WI38 (cell line): ENCODE results near the gene KCNH1.

Experiments used
- H3K4me3 ChIP-seq: 2 replicates; pipeline ENCODE4 v1.5.1; 2011; ENCODE audit warnings: low read depth, mild to moderate bottlenecking, control low read depth, low read length
- CTCF ChIP-seq: IDR thresholded peaks from 2 replicates; pipeline ENCODE4 v1.5.1; 2012; ENCODE audit warnings: low read depth, mild to moderate bottlenecking, control low read depth, low read length

Gene KCNH1

DNA sequence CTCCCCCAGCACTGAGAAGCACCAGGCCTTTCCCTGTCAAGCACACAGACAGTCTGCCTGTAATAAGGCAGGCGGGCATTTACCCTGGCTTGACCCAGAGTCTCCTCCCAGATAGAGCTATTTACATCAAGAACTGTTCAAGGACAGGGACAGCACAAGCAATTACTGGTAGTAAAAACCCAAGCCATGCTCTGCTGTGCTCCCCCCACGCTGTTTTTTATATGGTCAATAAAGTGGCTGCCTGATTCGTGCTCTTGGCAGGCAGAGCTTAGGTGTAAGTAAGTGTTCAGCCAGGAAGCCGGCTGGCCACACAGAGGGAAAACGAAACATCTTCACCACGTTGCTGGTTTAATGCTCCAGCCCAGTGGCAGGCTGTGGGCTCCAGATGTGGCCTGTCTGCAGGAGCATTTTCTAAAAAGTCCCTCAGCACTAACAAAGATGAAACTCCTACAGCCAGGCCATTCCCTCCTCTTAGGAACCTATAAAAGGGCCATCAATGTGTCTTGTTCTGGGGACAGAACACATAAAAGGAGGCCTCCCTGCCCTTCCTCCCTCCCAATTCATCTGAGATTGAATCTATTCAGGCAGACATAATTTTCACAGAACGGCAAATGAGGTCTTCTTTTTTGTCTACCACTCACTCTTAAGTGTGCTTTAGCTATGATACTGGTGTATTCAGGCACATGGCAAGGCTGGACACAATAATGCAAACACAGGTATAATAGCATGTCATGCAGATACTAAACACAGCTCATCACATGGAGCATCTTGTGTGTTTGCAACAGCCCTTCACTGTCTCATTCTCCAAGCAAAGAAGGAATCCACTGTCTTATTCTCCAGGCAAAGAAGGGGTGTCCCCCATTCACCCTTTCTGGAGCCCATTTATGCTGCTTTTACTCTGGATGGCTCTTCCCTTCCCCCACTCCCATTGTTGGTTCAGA is 426.4 kb downstream of the KCNH1 start:
- H3K4me3 ChIP-seq, result no peak overlapping the region
- no peak for TF ChIP-seq CTCF

- no peak overlapping the region for H3K4me3 ChIP-seq
- TF ChIP-seq CTCF, result no peak
Measured at GRCh38 chr1:210706246-210706645, 427.7 kb downstream of the KCNH1 start.

GRCh38 chr1:210705086-210705485 is 428.9 kb downstream of the KCNH1 start:
- no peak overlapping the region for H3K4me3 ChIP-seq
- TF ChIP-seq CTCF, result no peak

DNA sequence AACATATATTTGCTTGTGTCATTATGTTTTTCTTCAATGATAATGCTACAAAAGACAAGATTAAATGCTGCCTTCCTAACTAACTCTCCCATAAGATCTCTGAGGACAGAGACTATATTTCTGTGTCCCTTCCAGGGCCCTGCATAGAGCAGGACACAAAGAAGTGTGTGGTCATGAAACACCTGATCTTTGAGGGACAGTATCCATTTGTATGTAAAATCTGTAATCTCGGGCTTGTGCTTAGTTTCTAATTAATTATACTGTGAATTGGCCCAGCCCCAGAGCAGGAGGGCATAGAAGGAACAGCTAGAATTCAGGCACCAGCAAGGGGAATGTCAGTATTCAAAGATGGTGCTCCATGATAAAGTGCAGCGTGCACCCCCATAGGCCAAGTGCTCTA is 430.4 kb downstream of the KCNH1 start:
- no peak overlapping the region for H3K4me3 ChIP-seq
- TF ChIP-seq CTCF, result no peak

GRCh38 chr1:210702506-210702905 is 431.4 kb downstream of the KCNH1 start:
- TF ChIP-seq CTCF, result no peak
- H3K4me3 ChIP-seq, result no peak overlapping the region

- TF ChIP-seq CTCF, result no peak
- no peak overlapping the region for H3K4me3 ChIP-seq
Measured at GRCh38 chr1:210700511-210700910, 433.4 kb downstream of the KCNH1 start.

GRCh38 chr1:210700083-210700482 is 433.9 kb downstream of the KCNH1 start:
- H3K4me3 ChIP-seq, result no peak overlapping the region
- no peak for TF ChIP-seq CTCF
